GM12801 (cell line): ENCODE data around the gene RCBTB1.

Source experiments
- CTCF ChIP-seq: IDR thresholded peaks from one replicate; pipeline ENCODE4 v1.5.1; 2011; ENCODE audit warnings: control low read depth; ENCODE audit not compliant: insufficient read length; ENCODE audit errors: extremely low read depth

RCBTB1 gene

DNA sequence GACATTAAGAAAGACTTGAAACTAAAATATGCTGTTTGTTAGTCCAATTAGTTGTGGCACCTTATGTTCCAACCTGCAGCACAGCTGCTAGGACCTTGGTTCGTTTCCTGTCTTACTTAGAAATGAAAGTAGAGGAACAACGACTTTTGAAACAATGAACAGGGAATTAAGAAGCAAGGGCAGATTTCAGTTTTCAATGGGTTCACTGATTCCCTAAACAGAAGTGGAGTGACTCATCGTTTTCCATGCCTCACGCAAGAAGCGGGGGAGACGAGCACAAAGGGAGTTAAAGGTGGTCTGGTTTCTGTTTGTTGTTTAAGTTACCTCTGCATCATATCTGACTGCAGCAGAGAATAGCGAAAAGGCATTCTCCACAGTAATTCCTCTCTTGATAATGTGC, 44.8 kb downstream of the RCBTB1 start:
- no peak for TF ChIP-seq CTCF

DNA sequence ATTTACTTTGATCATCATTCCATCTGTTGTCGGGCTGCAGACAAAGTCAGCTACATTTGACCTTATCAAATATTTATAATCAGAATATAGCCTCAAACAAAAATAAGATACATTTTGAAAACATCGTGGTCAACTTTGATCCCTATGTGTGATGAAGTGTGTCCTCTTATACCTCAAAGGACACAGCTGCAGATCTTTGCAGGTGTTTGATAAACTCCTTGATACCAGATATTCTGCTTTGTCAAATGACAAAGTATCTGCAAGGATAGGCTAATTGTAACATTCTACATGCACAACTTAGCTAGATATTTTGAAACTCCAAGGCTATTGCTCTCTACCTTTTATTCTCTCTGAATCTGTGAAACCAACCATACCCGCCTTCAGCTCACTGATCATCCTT, 45.6 kb downstream of the RCBTB1 start:
- no peak for TF ChIP-seq CTCF

DNA sequence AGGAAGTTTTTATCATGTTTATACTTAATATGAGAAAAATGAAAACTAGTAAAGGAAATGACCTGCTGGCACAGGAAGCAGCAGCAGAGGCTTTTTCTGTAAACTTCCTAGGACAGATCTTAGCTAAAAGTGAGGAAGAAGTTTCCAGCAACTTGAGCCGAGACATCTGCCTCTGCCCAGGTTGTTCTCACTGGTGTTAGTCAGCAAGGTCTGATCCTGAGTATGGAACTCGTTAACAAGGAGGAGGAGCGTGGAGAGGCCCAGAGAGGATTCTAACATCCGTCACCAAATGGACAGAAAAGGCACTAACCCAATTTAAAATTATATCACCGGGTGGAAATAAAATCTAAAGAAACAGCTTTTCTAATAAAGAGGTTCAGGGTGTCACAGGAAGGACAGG, 46.0 kb downstream of the RCBTB1 start:
- no peak for TF ChIP-seq CTCF

DNA sequence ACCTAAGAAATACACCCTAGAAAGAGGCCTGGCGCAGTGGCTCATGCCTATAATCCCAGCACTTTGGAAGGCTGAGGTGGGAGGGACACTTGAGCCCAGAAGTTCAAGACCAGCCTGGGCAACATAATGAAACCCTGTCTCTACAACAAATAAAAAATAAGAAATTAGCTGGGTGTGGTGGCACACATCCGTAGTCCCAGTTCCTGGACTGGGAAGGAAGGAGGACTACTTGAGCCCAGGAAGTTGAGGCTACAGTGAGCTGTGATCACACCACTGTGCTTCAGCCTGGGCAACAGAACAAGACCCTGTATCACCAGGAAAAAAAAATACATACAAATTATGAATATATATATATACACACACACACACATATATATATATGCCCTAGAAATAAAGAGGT, 47.0 kb downstream of the RCBTB1 start:
- no peak for TF ChIP-seq CTCF

DNA sequence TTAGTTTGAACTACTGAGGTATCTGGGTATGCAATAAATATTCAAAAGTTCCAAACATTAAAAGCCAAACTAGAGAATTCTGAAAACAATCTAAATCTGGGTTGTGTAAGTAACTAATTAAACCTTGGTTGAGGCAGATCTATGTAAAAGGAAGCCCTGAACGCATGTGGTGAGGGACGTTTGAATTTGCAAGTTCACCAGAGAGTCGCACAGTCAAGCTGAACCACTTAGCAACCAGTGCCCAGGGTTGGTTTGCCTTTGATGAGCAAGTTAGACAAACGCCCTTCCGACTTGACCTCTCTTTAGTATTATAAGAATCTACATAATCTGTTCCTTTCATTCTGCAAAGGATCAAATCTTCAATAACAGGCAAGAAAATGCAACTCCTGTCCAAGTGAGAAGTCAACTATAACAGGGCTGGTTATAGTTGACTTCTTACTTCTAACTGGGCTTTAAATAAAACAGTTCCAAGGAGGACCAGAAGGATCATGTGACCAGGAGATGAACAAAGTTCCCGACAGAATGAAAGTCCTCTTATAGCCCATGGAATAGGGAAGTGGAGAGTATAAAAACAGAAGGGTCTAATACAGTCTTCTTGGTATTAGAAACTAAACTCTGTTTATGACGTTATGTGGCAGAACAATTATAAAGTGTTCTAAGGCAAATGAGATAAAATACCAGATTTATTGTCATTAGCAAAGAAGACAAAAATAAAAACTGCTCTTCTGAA, 49.0 kb downstream of the RCBTB1 start:
- TF ChIP-seq CTCF, result no peak

DNA sequence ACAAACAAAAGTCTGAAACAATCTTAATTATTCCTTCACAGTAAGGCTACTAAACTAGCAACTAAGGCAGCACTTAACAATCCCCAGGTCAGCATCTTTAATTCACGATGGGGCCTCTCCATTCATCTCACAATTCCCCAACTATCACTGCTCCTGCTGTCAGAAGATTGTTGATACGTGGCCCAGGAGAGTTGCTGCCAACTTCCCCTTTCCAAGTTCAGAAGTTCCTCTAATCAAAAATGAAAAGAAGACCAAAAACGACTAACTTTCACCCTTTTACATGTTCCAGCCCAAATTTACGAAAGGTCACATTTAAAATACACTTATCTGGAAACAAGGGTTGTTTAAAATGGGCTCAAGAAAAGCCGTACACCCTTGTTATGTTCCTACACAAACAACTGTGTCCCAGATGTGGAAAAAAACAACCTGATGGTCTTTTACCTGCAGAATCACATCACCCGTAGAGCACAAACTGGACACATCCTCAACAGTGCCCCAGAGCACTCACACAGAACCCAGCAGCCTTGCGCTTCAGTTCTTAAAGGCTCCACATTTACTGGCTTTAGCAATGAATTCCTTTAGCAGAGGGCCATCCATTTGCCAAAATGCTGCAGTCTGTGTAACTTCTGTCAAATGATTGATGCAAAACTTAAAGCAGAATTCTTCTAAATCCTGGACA, 51.6 kb downstream of the RCBTB1 start:
- no peak for TF ChIP-seq CTCF

DNA sequence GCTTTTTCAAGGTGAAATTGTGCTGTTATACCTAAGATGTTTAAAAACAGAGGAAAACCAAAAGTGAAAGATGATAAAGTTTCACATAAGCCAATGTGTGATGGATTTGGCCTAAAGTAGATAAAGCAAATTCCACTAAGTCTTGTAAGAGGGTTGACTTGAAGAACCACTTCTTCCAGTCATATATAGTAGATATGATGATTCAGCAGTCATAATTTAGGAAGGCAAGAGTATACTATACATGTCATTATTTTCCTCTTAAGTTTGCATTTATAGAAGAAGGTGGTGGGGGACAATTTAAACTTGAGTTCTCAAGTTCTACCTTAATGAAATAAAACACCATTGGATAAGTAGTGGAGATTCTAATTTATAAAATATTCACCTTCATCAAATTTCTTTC, 52.3 kb downstream of the RCBTB1 start:
- TF ChIP-seq CTCF, result no peak
